Breast epithelium (tissue), 4 donors: ENCODE results near the gene CDH1. TPM values are rescaled to one million over a fixed set of nuclear protein-coding genes. Genes with fewer than 3 reads are reported as not detected.

Experiments
- DNase-seq, 2 donors: peaks; one replicate each; pipeline ENCODE4 v3.0.0-alpha.2; 2019; ENCODE audit warnings: low spot score in 2 of 2
- H3K27ac ChIP-seq, 2 donors: fragments of 200-600 bp; sonication (generic) in 1 of 2; one replicate each; pipeline ENCODE4 v1.5.1; 2016 to 2019; ENCODE audit warnings: mild to moderate bottlenecking in 1 of 2
- H3K27me3 ChIP-seq, 2 donors: fragments of 200-600 bp; sonication (generic) in 1 of 2; one replicate each; pipeline versions ENCODE4 v1.5.1 to v1.6.0; 2017 to 2019; ENCODE audit warnings: control low read depth in 1 of 2, mild to moderate bottlenecking in 1 of 2
- H3K36me3 ChIP-seq: fragments of 200-600 bp; one replicate; pipeline ENCODE4 v1.5.1; 2019
- H3K4me1 ChIP-seq, 2 donors: fragments of 200-600 bp; sonication (generic); one replicate each; pipeline ENCODE4 v1.5.1; 2016 to 2019; ENCODE audit warnings: control low read depth in 1 of 2
- H3K4me3 ChIP-seq, 3 donors: fragments of 200-600 bp; sonication (generic); 1 replicate in 2 of 3; 2 replicates in 1 of 3; pipeline ENCODE4 v1.5.1; 2016 to 2019; ENCODE audit warnings: mild to moderate bottlenecking in 3 of 3, moderate library complexity in 2 of 3
- H3K9me3 ChIP-seq, 2 donors: fragments of 200-600 bp; sonication (generic) in 1 of 2; one replicate each; pipeline ENCODE4 v1.5.1; 2016 to 2019; ENCODE audit warnings: control low read depth in 1 of 2
- POLR2A ChIP-seq: fragments of 450-650 bp; IDR thresholded peaks from one replicate; pipeline ENCODE4 v1.6.1; 2016; ENCODE audit warnings: antibody characterized with exemption, mild to moderate bottlenecking, moderate library complexity
- POLR2AphosphoS5 ChIP-seq, 3 donors: sonication (generic); formaldehyde crosslinking; IDR thresholded peaks; one replicate each; pipeline ENCODE4 v1.6.1; 2017; ENCODE audit warnings: antibody characterized with exemption in 3 of 3
- intact Hi-C: fragments of 100-400 bp; cut with DNase I; formaldehyde crosslinking; loops from one replicate; pipeline ENCODE4 v1.15.1; 2023; ENCODE audit warnings: low total_unique reads
- total RNA-seq, 3 donors: library from RNA; depleted of rRNA; stranded (reverse); fragments of >200 nt; gene quantifications; one replicate each; pipeline ENCODE4 v1.1.0, GENCODE V29; 2016
- TF ChIP-seq, protein P1 (sequence below), 3 donors: fragments of 450-650 bp; IDR thresholded peaks; one replicate each; pipeline ENCODE4 v1.5.1; 2016 to 2017; ENCODE audit warnings: antibody characterized with exemption in 3 of 3, mild to moderate bottlenecking in 3 of 3, moderate library complexity in 3 of 3

The CDH1 gene
- total RNA-seq, 3 donors from 2014 or later = 0.16 to 127 (median 86.5) TPM

DNA sequence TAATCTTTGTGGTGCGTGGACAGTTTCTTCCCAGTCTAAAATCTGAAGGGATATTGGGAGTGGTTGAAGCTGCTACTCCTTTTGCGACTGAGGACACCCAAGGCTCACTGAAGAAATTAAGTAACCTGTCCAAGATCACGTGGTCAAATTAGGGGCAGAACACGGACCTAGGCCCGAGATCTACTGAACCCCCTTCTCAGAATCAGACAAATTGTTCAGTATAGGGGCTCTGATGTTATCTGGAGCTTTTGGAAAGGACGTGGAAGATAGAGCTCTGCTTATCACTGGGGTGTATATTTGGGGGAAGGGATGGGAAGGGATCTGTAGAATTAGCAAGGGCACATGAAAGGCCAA, 107.1 kb downstream of the CDH1 start:
- H3K27ac ChIP-seq = peak overlapping the region; percentile 81 to 95
- no peaks in the 10 kb centered on the region for H3K36me3 ChIP-seq
- intact Hi-C loops = no loop called here
- DNase-seq = no peak
- no peaks in the 10 kb centered on the region for H3K9me3 ChIP-seq
- peak overlapping the region; percentile 92 to 96 (median 94) for H3K4me3 ChIP-seq
- H3K27me3 ChIP-seq = no peaks in the 10 kb centered on the region
- no peak for TF ChIP-seq POLR2A
- TF ChIP-seq, protein P1, sequence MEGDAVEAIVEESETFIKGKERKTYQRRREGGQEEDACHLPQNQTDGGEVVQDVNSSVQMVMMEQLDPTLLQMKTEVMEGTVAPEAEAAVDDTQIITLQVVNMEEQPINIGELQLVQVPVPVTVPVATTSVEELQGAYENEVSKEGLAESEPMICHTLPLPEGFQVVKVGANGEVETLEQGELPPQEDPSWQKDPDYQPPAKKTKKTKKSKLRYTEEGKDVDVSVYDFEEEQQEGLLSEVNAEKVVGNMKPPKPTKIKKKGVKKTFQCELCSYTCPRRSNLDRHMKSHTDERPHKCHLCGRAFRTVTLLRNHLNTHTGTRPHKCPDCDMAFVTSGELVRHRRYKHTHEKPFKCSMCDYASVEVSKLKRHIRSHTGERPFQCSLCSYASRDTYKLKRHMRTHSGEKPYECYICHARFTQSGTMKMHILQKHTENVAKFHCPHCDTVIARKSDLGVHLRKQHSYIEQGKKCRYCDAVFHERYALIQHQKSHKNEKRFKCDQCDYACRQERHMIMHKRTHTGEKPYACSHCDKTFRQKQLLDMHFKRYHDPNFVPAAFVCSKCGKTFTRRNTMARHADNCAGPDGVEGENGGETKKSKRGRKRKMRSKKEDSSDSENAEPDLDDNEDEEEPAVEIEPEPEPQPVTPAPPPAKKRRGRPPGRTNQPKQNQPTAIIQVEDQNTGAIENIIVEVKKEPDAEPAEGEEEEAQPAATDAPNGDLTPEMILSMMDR (IDR thresholded peaks at IDR 0.05) = no peak
- TF ChIP-seq POLR2AphosphoS5 (IDR thresholded peaks at IDR 0.05) = no peak
- H3K4me1 ChIP-seq = no peaks in the 10 kb centered on the region

GRCh38 chr16:68848786-68849185, 111.7 kb downstream of the CDH1 start:
- no peak for DNase-seq
- Histone ChIP-seq H3K4me1 (no peaks in the 10 kb centered on the region), H3K4me3 (no peak overlapping the region), H3K27ac (no peak overlapping the region), H3K27me3 (no peaks in the 10 kb centered on the region), H3K36me3 (no peaks in the 10 kb centered on the region), H3K9me3 (no peaks in the 10 kb centered on the region)
- TF ChIP-seq, protein P1 (IDR thresholded peaks at IDR 0.05) = no peak
- TF ChIP-seq POLR2A = no peak
- no peak for TF ChIP-seq POLR2AphosphoS5 (IDR thresholded peaks at IDR 0.05)
- intact Hi-C loops = no loop called here

DNA sequence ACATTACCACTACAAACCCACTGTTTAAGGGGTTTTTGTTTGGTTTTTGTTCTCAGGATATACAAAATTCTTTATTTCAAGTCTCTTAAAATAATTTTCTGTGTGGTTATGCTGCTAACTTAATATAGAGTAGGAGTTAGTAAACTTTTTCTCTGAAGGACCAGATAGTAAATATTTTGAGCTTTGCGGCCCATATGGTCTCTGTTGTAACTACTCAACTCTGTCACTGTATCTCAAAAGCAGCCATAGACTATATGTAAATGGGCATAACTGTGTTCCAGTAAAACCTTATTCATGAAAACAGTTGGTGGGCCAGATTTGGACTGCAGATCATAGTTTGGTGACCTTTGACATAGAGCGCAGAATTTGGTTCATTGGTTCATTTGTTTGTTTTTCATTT, 113.4 kb downstream of the CDH1 start:
- intact Hi-C loops = no loop called here
- TF ChIP-seq POLR2AphosphoS5 (IDR thresholded peaks at IDR 0.05) = no peak
- no peak for TF ChIP-seq POLR2A
- TF ChIP-seq, protein P1 (IDR thresholded peaks at IDR 0.05) = no peak
- H3K36me3 ChIP-seq = no peaks in the 10 kb centered on the region
- H3K4me1 ChIP-seq = no peaks in the 10 kb centered on the region
- DNase-seq = no peak
- H3K4me3 ChIP-seq = no peak overlapping the region
- H3K27ac ChIP-seq = no peak overlapping the region
- H3K27me3 ChIP-seq = no peaks in the 10 kb centered on the region
- no peaks in the 10 kb centered on the region for H3K9me3 ChIP-seq

GRCh38 chr16:68851601-68852000, 114.5 kb downstream of the CDH1 start:
- intact Hi-C loops = no loop called here
- no peak for DNase-seq

DNA sequence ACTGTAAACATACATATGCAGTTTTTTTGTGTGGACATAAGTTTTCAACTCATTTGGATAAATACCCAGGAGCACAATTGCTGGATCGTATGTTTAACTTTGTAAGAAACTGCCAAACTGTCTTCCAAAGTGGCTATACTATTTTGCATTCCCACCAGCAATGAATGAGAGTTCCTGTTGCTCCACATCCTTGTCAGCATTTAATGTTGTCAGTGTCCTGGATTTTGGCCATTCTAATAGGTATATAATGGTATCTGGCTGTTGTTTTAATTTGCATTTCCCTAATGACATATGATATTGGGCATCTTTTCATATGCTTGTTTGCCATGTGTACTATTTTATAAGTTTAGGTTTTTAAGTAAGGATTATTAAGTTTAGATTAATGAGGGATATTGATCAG, 120.4 kb downstream of the CDH1 start:
- H3K27me3 ChIP-seq = no peaks in the 10 kb centered on the region

More at GRCh38 chr16:68851601-68852000, 114.5 kb downstream of the CDH1 start:
- Histone ChIP-seq H3K4me1 (no peaks in the 10 kb centered on the region), H3K4me3 (no peak overlapping the region), H3K27ac (no peak overlapping the region), H3K9me3 (no peaks in the 10 kb centered on the region), H3K27me3 (no peaks in the 10 kb centered on the region), H3K36me3 (no peaks in the 10 kb centered on the region)
- TF ChIP-seq, protein P1 (IDR thresholded peaks at IDR 0.05) = no peak
- TF ChIP-seq POLR2AphosphoS5 (IDR thresholded peaks at IDR 0.05) (no peak), POLR2A (no peak)

More for the DNA sequence above, 120.4 kb downstream of the CDH1 start:
- TF ChIP-seq, protein P1 (IDR thresholded peaks at IDR 0.05) = no peak
- TF ChIP-seq POLR2A = no peak
- no peak for TF ChIP-seq POLR2AphosphoS5 (IDR thresholded peaks at IDR 0.05)
- Histone ChIP-seq H3K36me3 (no peaks in the 10 kb centered on the region), H3K4me3 (no peak overlapping the region), H3K4me1 (no peaks in the 10 kb centered on the region), H3K27ac (no peak overlapping the region), H3K9me3 (no peaks in the 10 kb centered on the region)
- DNase-seq = no peak
- intact Hi-C loops = loop anchor here (5.0 kb wide), 1 partner anchor 840 kb away; the partner anchor contains the start of gene DPEP2NB
